Right renal cortex interstitium (tissue), 3 donors: ENCODE data around the gene ARMH1. TPM values are rescaled to one million over a fixed set of nuclear protein-coding genes. Genes with fewer than 3 reads are reported as not detected.
A peak's percentile ranks its signal among the peaks of the same experiment; 100 is the strongest.

Source experiments
- DNase-seq, 3 donors: peaks; one replicate each; pipeline ENCODE4 v3.0.0-alpha.2; 2013; ENCODE audit warnings: low read depth in 3 of 3, low spot score in 2 of 3
- polyA plus RNA-seq, 3 donors: library from polyadenylated mRNA; unstranded; fragments of 120-200 nt; gene quantifications; one replicate each; pipeline ENCODE4 v1.2.1, GENCODE V29; 2013; ENCODE audit not compliant: insufficient read length in 3 of 3

Gene ARMH1
- polyA plus RNA-seq, 3 donors = 2.9 to 8.6 (median 5.6) TPM

- DNase-seq = no peak
Observed at GRCh38 chr1:44643721-44644334, 30.7 kb upstream of the ARMH1 start.

- DNase-seq = no peak
Observed at GRCh38 chr1:44644806-44645205, 29.7 kb upstream of the ARMH1 start.

DNA sequence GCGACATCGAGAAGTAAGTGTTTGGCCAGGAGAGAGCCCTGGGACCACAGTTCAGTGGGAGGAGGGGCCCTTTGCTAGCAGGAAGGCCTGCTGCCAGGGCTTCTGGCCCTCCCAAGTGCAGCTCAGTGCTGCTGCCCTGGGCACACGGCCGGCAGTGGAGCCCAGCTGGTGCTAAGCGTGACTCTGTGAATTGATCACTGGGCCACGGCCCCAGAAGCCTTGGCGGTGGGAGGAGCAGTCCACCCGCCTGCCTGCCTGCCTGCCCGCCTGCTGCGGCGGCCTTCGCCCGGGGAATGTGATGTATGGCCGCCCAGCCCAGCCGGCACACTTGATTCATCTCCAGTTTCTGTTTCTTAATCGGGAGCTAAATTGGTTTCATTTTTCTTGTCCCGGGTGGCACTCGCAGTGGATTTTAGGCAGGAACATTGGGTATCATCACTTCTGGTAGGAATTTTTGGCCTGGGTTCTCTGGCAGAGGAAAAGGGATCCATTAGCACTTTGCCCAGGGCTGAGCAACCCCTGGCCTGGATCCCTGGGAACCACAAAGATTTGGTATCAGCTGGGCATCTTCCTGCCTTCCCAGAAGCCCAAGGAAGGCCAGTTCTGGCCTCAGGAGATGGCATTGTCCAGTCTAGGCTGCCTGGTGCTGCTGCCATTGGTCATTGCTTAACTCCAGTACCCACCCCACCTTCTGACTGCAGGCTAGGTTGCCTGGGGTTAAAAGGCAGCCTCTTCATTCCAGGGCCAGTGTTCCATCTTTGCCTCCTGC lies 28.9 kb upstream of the ARMH1 start:
- no peak for DNase-seq

GRCh38 chr1:44646261-44647110 lies 28.0 kb upstream of the ARMH1 start:
- no peak for DNase-seq

- no peak for DNase-seq
Observed at GRCh38 chr1:44647896-44648295, 26.6 kb upstream of the ARMH1 start.

- DNase-seq = no peak
Observed at GRCh38 chr1:44648529-44649250, 25.8 kb upstream of the ARMH1 start.

DNA sequence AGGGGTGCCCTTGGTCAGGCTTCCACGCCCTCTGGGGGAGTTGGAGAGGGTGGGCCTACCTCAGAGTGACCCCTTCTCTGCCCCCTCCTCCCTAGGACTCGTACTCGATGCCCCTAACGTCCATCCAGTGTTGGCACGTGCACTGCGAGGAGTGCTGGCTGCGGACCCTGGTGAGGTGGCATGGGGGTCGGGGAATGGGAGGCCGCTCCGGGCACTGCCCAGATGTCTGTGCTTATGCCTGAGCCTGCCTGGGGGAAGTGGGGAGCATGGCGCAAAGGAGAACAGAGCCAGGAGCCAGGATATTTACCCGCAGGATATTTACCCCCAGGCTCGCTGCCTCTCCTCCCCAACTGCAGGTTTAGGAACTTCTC lies 24.7 kb upstream of the ARMH1 start:
- no peak for DNase-seq

DNA sequence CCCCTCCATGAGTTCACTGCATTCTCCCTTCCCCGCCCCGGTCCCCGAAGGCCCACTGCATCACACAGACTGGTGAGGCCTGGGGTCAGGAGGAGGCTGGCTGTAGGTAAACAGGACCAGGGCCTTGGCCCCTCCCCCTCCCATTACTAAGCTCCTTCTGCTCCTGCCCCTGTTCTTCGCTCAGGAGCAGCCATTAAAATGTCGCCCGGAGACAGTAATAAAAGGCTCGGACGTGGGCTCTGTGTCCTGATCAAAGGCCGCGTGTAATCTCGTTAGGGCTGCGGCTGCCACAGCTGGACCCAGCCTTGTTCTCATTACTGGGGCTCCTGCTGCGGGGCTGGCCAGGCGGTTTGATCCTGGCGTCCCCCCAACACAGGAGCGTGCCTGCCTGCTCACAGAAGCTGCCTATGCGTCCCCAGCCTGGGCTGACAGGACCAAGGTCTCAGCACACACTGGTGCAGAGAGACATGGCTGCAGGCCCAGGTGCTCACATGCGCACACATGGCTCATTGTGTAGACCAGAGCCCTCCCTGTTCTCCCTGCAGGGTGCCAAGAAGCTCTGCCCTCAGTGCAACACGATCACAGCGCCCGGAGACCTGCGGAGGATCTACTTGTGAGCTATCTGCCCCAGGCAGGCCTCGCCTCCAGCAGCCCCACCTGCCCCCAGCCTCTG lies 24.2 kb upstream of the ARMH1 start:
- DNase-seq = no peak

- no peak for DNase-seq
Observed at GRCh38 chr1:44651069-44651468, 23.4 kb upstream of the ARMH1 start.

GRCh38 chr1:44652445-44653106 lies 21.9 kb upstream of the ARMH1 start:
- peak in 1 of 3 donors; percentile 52 for DNase-seq

DNA sequence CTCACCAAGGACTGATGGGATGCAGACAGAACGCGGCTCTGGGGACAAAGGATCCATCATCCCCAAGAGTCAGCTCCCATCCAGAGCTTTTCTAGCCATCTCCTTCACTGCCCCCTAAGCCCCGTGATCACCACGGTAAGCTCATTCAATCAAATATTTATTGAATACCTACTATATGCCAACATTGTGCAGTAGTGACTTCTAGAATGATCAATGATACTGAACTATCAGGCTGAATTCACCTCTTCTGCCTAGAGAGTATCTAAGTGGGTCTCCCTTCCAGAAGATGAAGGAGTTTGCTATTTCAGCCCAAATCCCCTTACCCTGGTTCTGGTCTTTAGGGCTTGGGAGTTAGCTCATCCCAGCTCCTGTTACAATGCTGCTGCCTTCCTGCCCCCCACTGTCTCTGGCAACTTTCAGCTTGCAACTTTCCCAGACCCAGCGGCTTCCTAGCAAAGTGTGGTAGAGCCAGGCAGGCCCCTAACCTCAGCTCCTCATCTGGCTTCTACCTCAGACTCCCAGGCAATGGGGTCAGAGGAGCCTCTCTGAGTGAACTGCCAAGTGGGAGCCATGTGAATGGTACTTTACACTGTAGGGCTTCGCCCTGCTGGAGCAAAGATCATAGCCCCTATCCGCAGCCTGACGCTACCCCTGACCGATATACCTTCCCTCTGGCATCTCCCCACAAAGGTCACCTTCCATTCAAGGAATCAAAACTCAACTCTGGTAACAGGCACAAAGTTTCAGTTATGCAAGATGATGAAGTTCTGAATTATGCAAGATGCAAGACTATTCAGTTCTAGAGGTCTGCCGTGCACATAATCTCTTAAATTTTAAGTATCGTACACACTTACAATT lies 21.2 kb upstream of the ARMH1 start:
- DNase-seq = no peak

- DNase-seq = no peak
Observed at GRCh38 chr1:44654621-44655187, 19.8 kb upstream of the ARMH1 start.

- no peak for DNase-seq
Observed at GRCh38 chr1:44655609-44656008, 18.9 kb upstream of the ARMH1 start.

DNA sequence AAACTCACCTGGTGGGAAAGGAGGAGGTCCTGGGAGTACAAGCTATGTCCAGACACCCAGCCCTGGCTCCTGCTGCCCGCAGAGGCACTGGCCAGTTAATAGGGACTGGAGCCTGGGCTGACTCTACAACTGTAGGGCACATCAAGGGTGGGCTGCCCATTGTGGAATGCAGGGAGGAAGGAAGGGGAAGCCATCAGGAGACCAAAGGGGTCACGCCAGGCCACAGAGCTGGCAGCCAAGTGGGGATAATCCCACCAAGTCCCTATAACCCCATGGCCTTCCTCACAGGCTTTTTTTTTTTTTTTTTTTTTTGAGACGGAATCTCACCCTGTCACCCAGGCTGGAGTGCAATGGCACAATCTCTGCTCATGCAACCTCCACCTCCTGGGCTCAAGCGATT lies 14.9 kb upstream of the ARMH1 start:
- DNase-seq = no peak

DNA sequence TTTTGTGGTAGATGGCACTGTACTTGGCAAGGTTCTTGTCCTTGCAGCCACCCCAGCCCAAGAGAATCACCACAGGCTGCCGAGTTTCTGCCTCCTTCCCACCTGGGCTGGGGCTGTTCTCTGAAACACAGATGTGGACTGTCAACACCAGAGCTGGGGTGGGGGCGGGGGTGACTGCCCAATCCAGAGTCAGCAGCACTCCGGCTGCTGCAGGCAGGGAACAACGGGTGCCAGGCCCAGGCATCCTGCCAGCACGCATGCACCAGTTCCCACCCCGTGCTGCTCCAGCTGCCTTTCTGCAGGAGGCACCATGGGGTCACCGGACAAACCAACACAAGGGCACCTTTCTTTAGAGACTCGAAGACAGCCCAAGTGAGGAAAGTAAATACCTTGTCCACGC lies 14.3 kb upstream of the ARMH1 start:
- no peak for DNase-seq

DNA sequence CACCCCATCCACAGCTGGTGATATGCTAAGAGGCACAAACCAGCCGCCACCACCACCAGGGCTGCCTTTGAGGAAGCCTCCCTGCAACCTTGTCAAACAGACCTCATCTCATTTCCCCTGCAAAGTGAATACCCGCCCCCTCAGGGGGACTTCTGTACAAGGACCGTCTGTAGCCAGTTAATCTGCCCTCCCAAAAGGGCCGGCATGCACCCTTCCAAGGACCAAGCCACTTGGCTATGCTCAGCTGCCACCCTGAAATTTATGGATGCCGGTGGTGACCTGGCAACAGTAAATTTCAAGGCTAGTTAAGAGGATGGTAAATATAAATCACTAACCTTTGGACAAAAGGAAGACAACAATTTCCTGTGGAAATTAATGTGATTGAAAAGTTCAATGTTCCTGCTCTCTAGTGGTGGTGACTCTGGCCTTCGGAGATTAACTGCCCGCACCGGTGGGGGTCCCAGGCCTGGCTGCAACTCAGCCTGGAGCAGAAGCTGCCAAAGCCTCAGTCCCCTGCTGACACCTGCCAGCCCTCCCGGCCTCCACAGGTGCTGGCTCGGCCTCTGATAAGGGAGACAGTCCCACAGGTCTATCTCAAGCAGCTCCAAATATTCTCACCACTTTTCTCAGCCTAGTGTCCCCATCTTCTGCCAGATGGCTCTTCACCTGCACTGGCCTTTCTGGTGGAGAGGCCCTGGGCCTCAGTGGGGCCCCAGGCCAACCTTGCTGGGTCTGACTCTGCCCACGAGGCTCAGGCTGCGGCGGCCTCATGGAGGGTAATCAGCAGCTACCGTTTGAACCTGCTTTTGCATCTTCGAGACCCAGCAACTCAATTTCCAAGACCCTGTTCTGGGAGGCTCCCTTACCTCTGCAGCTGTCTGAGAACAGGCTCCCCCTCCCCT lies 12.5 kb upstream of the ARMH1 start:
- DNase-seq = peak in 1 of 3 donors; percentile 27

DNA sequence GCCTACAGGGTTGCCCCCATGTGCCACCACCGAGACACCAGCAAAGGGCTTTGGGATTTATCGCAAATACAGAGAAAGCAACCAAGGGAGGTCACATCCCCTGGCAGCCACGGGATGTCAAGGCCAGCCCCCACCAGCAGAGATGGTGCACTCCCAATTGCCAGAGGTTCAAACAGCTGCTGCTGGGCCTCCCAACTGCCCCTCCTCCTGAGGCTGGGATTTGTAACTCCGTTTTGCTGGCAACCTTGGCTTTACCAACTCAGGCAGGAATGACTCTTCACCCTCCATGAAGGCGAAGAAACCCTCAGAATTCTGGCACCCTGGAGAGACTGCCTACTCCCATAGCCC lies 11.9 kb upstream of the ARMH1 start:
- no peak for DNase-seq

GRCh38 chr1:44663417-44663816 lies 11.1 kb upstream of the ARMH1 start:
- DNase-seq = no peak
